CD4-positive, alpha-beta T cell treated with Interleukin-4 for 1 hour (primary cell): ENCODE results near the gene ALDH2.
A peak's percentile ranks its signal among the peaks of the same experiment; 100 is the strongest.
"Not testable (repeated sequence)": the region's sequence is repeated elsewhere in the genome, so short reads cannot be mapped to it uniquely, and the experiment has no call there.

Experiments
- DNase-seq, 2 donors: peaks; one replicate each; pipeline ENCODE4 v3.0.0-alpha.2; 2020 to 2022

ALDH2 gene

GRCh38 chr12:111828338-111828979 is 61.7 kb downstream of the ALDH2 start:
- DNase-seq: no peak

DNA sequence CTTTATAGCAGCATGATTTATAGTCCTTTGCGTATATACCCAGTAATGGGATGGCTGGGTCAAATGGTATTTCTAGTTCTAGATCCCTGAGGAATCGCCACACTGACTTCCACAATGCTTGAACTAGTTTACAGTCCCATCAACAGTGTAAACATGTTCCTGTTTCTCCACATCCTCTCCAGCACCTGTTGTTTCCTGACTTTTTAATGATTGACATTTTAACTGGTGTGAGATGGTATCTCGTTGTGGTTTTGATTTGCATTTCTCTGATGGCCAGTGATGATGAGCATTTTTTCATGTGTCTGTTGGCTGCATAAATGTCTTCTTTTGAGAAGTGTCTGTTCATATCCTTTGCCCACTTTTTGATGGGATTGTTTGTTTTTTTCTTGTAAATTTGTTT is 62.9 kb downstream of the ALDH2 start:
- DNase-seq: not testable (repeated sequence)

DNA sequence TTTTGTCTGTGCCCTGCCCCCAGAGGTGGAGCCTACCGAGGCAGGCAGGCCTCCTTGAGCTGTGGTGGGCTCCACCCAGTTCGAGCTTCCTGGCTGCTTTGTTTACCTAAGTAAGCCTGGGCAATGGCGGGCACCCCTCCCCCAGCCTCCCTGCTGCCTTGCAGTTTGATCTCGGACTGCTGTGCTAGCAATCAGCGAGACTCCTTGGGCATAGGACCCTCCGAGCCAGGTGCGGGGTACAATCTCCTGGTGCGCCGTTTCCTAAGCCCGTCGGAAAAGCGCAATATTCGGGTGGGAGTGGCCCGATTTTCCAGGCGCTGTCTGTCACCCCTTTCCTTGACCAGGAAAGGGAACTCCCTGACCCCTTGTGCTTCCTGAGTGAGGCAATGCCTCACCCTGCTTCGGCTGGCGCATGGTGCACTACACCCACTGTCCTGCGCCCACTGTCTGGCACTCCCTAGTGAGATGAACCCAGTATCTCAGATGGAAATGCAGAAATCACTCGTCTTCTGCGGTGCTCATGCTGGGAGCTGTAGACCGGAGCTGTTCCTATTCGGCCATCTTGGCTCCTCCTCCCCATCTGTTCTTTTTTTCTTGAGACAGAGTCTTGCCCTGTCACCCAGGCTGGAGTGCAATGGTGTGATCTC is 68.1 kb downstream of the ALDH2 start:
- peak; percentile 30 to 32 for DNase-seq

- DNase-seq: not testable (repeated sequence)
Measured at GRCh38 chr12:111835531-111836181, 68.9 kb downstream of the ALDH2 start.

DNA sequence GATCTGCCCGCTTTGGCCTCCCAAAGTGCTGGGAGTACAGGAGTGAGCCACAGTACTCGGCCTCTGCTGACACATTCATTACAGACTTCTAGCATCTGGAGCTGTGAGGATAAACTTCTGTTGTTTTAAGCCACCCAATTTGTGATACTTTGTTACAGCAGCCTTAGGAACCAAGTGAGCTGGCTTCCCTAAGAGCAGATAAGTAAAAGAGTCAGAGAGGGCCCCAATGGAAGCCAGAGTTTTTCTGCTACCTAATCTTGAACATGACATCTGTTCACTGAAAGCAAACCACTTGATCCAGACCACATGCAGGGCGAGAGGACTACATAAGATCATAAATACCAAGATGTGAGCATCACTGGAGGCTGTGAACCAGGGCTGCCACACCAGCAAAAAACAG is 71.6 kb downstream of the ALDH2 start:
- DNase-seq: no peak

DNA sequence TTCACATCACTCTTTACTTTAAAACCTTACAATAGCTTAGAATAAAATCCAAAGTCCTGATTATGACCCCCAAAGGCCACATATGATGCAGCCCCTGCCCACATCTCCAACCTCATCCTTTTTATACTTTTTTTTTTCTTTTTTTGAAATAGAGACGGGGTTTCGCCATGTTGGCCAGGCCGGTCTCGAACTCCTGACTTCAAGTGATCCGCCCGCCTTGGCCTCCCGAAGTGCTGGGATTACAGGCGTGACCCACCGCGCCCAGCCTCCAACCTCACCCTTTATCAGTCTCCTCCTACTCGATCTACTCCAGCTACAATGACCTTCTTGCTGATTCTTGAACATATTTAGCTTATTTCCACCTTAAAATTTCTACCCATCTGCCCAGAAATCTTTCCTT is 74.1 kb downstream of the ALDH2 start:
- DNase-seq: no peak

GRCh38 chr12:111841236-111841749 is 74.6 kb downstream of the ALDH2 start:
- DNase-seq: no peak

DNA sequence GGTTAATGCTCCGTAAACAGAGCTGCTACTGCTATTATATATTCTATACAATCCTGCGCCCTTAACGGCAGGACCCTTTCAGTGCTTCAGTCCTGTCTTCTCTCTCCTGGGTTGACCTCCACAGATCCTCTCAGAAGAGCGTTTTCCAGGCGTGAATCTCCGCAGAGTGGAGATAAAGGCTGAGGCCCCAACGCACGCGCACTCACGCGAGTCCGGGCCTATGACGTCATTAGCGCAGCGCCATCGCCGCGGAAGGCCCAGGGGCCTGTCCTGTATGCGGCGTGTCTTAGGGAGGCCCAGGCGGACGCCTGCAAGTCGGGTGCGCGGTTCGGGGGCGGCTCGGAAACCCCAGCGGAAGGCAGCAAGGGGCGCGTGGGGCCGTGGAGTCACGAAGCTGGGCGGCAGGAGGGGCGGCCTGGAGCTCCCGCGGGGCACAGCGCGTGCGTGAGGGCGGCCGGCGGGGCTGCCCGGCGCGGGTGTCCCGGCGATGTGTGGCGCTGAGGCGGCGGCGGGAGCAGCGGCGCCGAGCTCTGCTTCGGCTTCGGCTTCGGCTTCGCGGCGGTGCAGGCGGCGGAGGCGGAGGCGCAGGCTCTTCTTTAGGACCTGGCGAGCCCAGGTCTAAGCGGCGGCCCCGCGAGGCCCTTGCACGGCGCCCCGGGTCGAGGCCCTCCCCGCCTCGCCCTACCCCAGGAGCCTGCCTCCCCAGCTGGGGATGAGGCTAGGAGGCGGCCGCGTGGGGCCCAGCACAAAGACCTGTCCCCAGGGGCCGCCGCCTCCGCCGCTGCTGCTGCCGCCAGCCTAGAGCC is 75.2 kb downstream of the ALDH2 start, which contains the start of gene MAPKAPK5:
Gene MAPKAPK5 (plus strand): TSS at position 479 of the 806 bp plus-strand sequence. CDS start 506 bp downstream, outside the sequence.
- peak; percentile 96 to 97 for DNase-seq

- DNase-seq: peak in 1 of 2 donors; percentile 42
Measured at GRCh38 chr12:111842556-111843396, 76.0 kb downstream of the ALDH2 start.

DNA sequence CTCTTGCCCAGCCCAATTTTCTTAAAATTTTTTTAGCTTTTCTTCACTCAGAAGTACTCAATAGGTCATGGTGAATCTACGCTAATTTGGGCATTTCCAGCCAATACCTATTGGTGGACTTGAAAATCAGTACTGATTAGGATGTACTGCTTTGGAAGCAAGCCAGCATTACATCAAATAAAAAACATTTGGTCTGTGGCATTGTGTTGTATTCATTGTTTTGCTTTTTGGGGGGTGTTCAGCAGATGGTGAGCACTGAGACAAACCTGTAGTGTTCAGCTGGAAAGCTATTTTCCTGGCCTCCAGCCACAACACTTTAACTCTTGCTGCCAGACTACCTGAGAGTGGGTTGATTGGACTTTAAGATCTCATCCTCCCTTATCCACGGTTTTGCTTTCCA is 79.3 kb downstream of the ALDH2 start:
- DNase-seq: no peak

- DNase-seq: no peak
Measured at GRCh38 chr12:111850526-111850925, 83.8 kb downstream of the ALDH2 start.

GRCh38 chr12:111858186-111858585 is 91.5 kb downstream of the ALDH2 start:
- DNase-seq: no peak

DNA sequence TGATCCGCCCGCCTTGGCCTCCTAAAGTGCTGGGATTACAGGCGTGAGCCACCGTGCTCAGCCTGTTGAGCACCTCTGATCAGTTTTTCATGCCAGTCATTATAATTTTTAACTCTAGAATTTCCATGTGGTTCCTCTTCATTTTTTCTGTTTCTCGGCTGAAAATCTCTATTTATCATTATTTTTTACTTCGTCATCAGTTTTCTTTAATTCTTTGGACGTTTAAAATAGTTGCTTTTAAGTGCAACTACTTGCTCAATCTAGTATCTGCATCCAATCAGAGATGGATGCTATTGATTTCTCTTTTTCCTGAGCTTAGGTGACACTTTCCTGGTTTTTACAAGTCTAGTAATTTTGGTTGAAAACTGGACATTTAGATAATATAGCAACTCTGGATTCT is 92.0 kb downstream of the ALDH2 start:
- DNase-seq: no peak

DNA sequence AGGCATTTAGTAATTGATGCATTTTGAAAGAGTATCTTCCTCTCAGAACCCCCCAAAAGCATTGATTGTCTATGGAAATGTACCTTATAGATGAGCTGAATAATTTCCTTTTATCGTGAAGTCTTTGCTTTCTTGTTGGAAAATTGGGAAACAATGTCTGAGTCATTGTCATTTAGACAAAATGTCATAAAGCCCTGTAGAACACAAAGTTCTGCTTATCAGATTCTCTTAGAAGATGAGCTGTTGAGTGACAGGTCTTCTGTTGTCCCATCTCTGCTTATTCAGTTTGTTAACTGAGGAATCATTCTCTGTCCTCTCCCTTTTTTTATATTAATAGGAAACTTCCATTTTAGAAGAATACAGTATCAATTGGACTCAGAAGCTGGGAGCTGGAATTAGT is 98.2 kb downstream of the ALDH2 start:
- DNase-seq: no peak
